Measurements from ENCODE around the gene HEPN1.

HEPN1 gene

GRCh38 chr11:124918950-124919349 lies at the start of gene HEPN1:
Gene HEPN1 (plus strand): TSS chr11:124919250.
- no peak for DNase-seq (ENCODE audit: low read depth in 2 of 2)

GRCh38 chr11:124869331-124869730 lies 49.7 kb upstream of the HEPN1 start:
- no peak for DNase-seq (ENCODE audit: low read depth in 2 of 2)

GRCh38 chr11:124869856-124870387 lies 49.1 kb upstream of the HEPN1 start:
- no peak for DNase-seq (ENCODE audit: low read depth in 2 of 2)

GRCh38 chr11:124870430-124870829 lies 48.6 kb upstream of the HEPN1 start:
- DNase-seq (ENCODE audit: low read depth in 2 of 2): no peak

DNA sequence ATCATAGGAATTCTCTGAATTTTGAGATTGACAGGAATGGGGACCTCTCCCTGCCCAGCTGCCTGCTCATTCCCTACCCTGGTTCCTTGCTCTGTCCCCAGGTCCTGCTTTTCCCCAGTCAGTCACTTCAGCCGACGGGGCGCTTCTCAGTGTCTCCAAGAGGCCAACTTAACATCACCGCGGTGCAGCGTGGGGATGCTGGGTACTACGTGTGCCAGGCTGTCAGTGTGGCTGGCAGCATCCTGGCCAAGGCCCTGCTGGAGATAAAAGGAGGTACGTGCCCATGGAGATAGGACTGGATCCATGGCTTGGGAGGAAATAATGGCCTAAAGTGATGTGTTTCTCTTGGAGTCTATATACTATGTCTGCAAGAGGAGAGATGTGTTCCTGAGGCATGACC lies 46.8 kb upstream of the HEPN1 start:
- no peak for DNase-seq (ENCODE audit: low read depth in 2 of 2)

DNA sequence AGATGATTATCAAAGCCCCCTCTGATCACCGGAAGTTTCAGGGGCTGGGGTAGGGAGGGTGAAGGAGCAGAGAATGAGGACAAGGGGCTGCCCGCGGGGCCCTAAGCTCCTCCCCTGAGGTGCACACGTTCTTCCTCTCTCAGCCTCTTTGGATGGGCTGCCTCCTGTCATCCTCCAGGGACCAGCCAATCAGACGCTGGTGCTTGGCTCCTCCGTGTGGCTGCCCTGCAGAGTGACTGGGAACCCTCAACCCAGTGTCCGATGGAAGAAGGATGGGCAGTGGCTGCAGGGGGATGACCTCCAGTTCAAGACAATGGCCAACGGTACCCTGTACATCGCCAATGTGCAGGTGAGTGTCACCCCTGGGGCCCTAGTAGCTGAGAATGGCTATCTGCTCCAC lies 46.3 kb upstream of the HEPN1 start:
- DNase-seq (ENCODE audit: low read depth in 2 of 2): no peak

DNA sequence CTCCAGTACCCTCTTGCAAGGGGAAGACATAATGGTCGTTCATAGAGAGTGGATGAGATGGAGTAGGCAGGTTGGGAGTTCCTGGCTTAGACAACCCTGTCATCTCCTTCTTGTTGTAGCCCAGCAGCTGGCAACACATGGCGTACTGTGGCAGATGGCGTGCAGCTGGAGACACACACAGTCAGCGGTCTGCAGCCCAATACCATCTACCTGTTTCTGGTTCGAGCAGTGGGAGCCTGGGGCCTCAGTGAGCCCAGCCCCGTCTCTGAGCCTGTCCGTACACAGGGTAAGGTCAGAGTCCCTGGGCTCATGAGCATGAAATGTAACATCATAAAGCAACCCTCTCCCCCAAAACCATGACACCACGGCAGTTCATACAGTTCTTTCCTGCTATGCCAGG lies 45.1 kb upstream of the HEPN1 start:
- DNase-seq (ENCODE audit: low read depth in 2 of 2): no peak

DNA sequence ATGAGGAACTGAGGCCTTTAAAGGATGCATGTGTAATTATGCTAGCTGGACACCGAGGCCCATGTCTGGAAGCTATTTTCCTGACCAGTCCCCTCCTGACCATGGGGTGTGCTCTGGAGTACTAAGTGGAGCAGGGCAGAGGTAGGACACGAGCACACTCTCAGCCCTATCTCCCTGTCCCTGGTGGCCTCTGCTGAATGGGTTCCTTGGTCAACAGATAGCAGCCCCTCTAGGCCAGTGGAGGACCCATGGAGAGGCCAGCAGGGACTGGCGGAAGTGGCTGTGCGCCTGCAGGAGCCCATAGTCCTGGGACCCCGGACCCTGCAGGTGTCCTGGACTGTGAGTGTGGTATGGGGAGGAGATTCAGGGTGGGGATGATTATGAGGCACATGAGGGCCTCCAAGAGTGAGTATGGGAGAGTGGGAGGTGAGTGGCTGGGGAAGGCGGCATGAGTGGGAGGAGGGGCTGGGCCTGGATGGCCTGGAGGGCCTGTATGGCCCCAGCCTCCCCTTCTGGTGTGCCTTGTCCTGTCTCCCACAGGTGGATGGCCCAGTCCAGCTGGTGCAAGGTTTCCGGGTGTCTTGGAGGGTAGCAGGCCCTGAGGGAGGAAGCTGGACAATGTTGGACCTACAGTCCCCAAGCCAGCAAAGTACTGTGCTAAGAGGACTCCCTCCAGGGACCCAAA lies 44.3 kb upstream of the HEPN1 start:
- DNase-seq (ENCODE audit: low read depth in 2 of 2): no peak

DNA sequence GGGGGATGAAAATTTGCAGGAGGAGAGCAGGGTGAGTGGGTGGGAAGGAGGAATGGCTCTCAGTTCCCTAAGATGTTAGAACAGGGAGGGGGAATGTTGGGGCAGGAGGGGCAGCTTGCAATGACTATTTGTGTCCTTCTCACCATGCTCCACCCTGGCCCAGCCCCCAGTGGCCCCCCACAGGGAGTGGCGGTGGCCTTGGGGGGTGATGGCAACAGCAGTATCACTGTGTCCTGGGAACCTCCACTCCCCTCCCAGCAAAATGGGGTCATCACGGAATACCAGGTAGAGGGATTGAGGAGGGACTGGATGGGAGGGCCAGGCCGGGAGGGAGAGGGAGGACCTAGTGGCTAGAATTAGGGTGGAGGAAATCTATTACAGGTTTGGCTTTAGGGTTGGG lies 43.6 kb upstream of the HEPN1 start:
- DNase-seq (ENCODE audit: low read depth in 2 of 2): no peak

GRCh38 chr11:124875943-124876817 lies 42.9 kb upstream of the HEPN1 start:
- DNase-seq (ENCODE audit: low read depth in 2 of 2): peak; percentile 68 to 73

GRCh38 chr11:124876818-124877630 lies 42.0 kb upstream of the HEPN1 start:
- no peak for DNase-seq (ENCODE audit: low read depth in 2 of 2)

- DNase-seq (ENCODE audit: low read depth in 2 of 2): no peak
Measured at GRCh38 chr11:124877631-124877909, 41.5 kb upstream of the HEPN1 start.

- DNase-seq (ENCODE audit: low read depth in 2 of 2): no peak
Measured at GRCh38 chr11:124877910-124878758, 40.9 kb upstream of the HEPN1 start.

DNA sequence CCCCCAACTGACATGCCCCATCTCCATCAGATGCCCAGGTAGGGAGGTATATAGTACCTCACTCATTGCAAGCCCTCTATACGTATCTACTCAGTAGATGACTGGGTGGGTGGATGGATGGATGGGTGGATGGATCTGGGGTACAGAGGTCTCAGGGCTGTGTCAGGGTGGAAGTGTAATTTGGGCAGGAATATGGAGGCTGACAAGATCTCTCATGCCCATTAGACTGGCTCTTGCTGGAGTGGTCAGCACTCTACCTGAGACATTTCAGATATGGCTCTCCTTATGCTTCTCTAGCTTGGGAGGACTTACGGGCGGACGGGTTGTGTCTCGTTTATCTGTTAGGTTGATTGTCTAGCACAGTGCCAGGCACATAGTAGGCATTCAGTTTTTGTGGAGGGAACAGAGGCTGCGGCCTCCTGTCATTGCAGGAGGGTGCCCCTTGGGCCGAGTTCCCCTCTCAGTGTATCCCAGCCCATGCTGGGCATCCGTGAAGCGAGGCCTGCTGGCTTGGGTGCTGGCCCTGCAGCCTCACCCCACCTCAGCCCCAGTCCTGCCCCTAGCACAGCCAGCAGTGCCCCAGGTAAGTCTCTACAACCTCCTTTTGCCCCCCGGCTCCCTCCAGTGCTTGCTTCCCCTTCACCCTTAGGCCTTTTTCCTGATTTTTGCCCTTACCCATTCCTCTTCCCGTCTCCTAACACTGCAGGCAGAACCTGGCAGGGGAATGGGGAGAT lies 40.1 kb upstream of the HEPN1 start:
- DNase-seq (ENCODE audit: low read depth in 2 of 2): no peak

DNA sequence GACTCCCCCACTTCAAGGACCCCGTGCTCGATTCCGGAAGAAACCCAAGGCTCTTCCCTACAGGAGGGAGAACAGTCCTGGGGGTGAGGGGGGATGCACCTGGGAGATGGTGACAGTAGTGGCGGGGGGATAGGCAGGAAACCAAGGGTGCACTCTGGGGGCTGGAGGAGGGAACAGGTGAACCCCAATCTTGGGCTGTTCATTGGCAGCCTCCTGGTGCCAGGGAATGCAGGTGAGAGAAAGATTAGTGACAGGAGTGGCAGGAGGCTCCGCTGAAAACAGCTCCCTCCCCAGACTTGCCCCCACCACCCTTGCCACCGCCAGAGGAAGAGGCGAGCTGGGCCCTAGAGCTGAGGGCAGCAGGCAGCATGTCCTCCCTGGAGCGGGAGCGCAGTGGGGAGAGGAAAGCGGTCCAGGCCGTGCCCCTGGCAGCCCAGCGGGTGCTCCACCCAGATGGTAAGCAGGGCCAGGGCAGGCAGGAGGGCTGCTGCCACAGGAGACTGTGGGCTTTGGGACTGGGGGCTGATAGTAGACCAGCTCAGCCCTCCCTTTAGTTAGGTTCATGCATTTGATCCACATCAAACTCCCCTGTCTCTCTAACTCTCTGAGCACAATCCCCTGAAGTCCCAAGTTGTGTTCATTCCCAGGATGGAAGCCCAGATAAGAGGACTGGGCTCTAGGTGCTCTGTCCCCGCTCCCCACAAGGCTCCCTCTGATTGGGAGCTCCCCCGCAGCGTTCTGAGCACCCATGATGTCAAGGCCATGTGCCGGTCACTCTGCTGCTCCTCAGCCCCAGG lies 39.4 kb upstream of the HEPN1 start:
- DNase-seq (ENCODE audit: low read depth in 2 of 2): no peak

- DNase-seq (ENCODE audit: low read depth in 2 of 2): no peak
Measured at GRCh38 chr11:124880290-124880611, 38.8 kb upstream of the HEPN1 start.

DNA sequence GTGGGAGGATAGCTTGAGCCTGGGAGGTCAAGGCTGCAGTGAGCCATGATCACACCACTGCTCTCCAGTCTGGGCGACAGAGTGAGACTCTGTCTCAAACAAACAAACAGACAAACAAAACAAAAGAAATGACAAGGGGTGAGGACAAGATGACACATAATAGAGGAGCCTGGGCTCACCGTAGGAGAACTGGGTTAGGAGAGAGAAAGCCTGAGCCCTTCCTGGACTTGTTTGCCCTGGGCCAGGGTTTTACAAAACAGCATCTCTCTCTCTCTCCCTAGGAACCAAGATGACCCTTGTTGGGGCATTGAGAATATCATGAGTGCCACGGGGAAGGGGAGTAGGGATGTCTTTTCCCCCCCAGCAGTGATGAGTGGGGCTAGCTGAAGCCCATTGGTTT lies 38.1 kb upstream of the HEPN1 start:
- DNase-seq (ENCODE audit: low read depth in 2 of 2): no peak

GRCh38 chr11:124882339-124883071 lies 36.5 kb upstream of the HEPN1 start:
- no peak for DNase-seq (ENCODE audit: low read depth in 2 of 2)

GRCh38 chr11:124884340-124884739 lies 34.7 kb upstream of the HEPN1 start:
- no peak for DNase-seq (ENCODE audit: low read depth in 2 of 2)

Measured in stimulated activated CD8-positive, alpha-beta memory T cell treated with anti-CD3 and anti-CD28 coated beads, Interleukin-15, amount 100 ng/mL, for 48 hours (primary cell).